B cell (primary cell): ENCODE measurements around the gene SLC5A10.

Experiments used
- CTCF ChIP-seq: fragments of 200-600 bp; IDR thresholded peaks from one replicate; pipeline ENCODE4 v1.8.0; 2022; ENCODE audit warnings: antibody characterized with exemption, mild to moderate bottlenecking
- EZH2 ChIP-seq: IDR thresholded peaks from 2 replicates; pipeline ENCODE4 v1.6.1; 2012; ENCODE audit warnings: borderline replicate concordance, low read depth, mild to moderate bottlenecking, moderate library complexity, low read length; ENCODE audit not compliant: insufficient read depth, poor library complexity, severe bottlenecking

GRCh38 chr17:18957831-18958230, 5.9 kb downstream of the SLC5A10 start:
- TF ChIP-seq CTCF: no peak
- TF ChIP-seq EZH2: no peak
